Upper lobe of left lung (tissue), 6 donors: ENCODE measurements around the gene TRDMT1. TPM values are rescaled to one million over a fixed set of nuclear protein-coding genes. Genes with fewer than 3 reads are reported as not detected.
"Not testable (repeated sequence)": the region's sequence is repeated elsewhere in the genome, so short reads cannot be mapped to it uniquely, and the experiment has no call there.

Experiments used
- ATAC-seq, 2 donors: fragments of 200-7000 bp; cut with Tn5 transposase; one replicate each; pipeline ENCODE4 v1.9.1; 2022; ENCODE audit warnings: mild to moderate bottlenecking in 2 of 2, moderate library complexity in 2 of 2; ENCODE audit not compliant: low FRiP score in 2 of 2
- DNase-seq, 2 donors: peaks; one replicate each; pipeline ENCODE4 v3.0.0-alpha.2; 2019 to 2020
- H3K27ac ChIP-seq, 4 donors: fragments of 200-600 bp; sonication (generic); one replicate each; pipeline ENCODE4 v1.5.1; 2016 to 2019
- H3K27me3 ChIP-seq, 4 donors: fragments of 200-600 bp; sonication (generic); one replicate each; pipeline ENCODE4 v1.5.1; 2017 to 2019
- H3K36me3 ChIP-seq, 4 donors: fragments of 200-600 bp; sonication (generic); one replicate each; pipeline ENCODE4 v1.5.1; 2016 to 2019
- H3K4me1 ChIP-seq, 4 donors: fragments of 200-600 bp; sonication (generic); one replicate each; pipeline ENCODE4 v1.5.1; 2018 to 2019
- H3K4me3 ChIP-seq, 4 donors: fragments of 200-600 bp; sonication (generic); one replicate each; pipeline ENCODE4 v1.5.1; 2017 to 2019; ENCODE audit warnings: mild to moderate bottlenecking in 2 of 4, moderate library complexity in 1 of 4
- H3K9me3 ChIP-seq, 4 donors: fragments of 200-600 bp; sonication (generic); one replicate each; pipeline ENCODE4 v1.5.1; 2018 to 2019
- CTCF ChIP-seq, 6 experiments: fragments of 450-650 bp in 4 of 6; fragments of 200-600 bp in 2 of 6; sonication (generic) in 2 of 6; IDR thresholded peaks; one replicate each; pipeline ENCODE4 v1.5.1; 2016 to 2019; ENCODE audit warnings: antibody characterized with exemption in 6 of 6
- EP300 ChIP-seq, 4 donors: sonication (generic); formaldehyde crosslinking; IDR thresholded peaks; one replicate each; pipeline ENCODE4 v1.5.1; 2017; ENCODE audit warnings: antibody characterized with exemption in 4 of 4, control low read depth in 2 of 4
- POLR2A ChIP-seq, 4 donors: fragments of 450-650 bp; IDR thresholded peaks; one replicate each; pipeline ENCODE4 v1.5.1; 2016 to 2017; ENCODE audit warnings: antibody characterized with exemption in 4 of 4, mild to moderate bottlenecking in 2 of 4
- POLR2AphosphoS5 ChIP-seq, 2 donors: sonication (generic); formaldehyde crosslinking; IDR thresholded peaks; one replicate each; pipeline ENCODE4 v1.5.1; 2017; ENCODE audit warnings: antibody characterized with exemption in 2 of 2
- WGBS, 2 donors: methylation state at CpG; one replicate each; pipeline ENCODE4 v1.1.5; 2017 to 2018; 5-methylcytosine and 5-hydroxymethylcytosine counted together
- total RNA-seq, 6 donors: library from RNA; depleted of rRNA in 4 of 6; stranded (reverse); fragments of >200 nt in 4 of 6; gene quantifications; one replicate each; pipeline versions ENCODE4 v1.1.0 to v1.2.1, GENCODE V29; 2016 to 2021
- donor health status: DM: no; HTN: no; CAD: no; lungs with moderate emphysema.
- donor health status: DM: no; HTN: yes; CAD: no; lungs with severe emphysema.

Gene TRDMT1
- total RNA-seq, 6 donors from 2014 or later: 5.8 to 22.0 (median 7.4) TPM

GRCh38 chr10:17120694-17121093, 80.8 kb downstream of the TRDMT1 start:
- Histone ChIP-seq H3K27me3 (no peaks in the 10 kb centered on the region), H3K9me3 (no peaks in the 10 kb centered on the region), H3K27ac (no peak overlapping the region), H3K36me3 (no peaks in the 10 kb centered on the region), H3K4me1 (peaks cover 0 to 3% (median 0%) of the 10 kb centered on the region in 4 donors), H3K4me3 (no peak overlapping the region)
- 57 to 72% methylated on average over 3 of the region's 3 CpGs for WGBS, 2 donors
- DNase-seq: no peak
- ATAC-seq: no peak
- TF ChIP-seq POLR2AphosphoS5 (IDR thresholded peaks at IDR 0.05) (no peak), POLR2A (IDR thresholded peaks at IDR 0.05) (no peak), CTCF (IDR thresholded peaks at IDR 0.05) (no peak), EP300 (IDR thresholded peaks at IDR 0.05) (no peak)

GRCh38 chr10:17119845-17120244, 81.6 kb downstream of the TRDMT1 start:
- peaks cover 0 to 3% (median 0%) of the 10 kb centered on the region in 4 donors for H3K4me1 ChIP-seq
- H3K27ac ChIP-seq: no peak overlapping the region
- no peak for TF ChIP-seq CTCF (IDR thresholded peaks at IDR 0.05)
- TF ChIP-seq POLR2AphosphoS5 (IDR thresholded peaks at IDR 0.05): no peak
- no peak for TF ChIP-seq POLR2A (IDR thresholded peaks at IDR 0.05)
- no peak for TF ChIP-seq EP300 (IDR thresholded peaks at IDR 0.05)
- H3K4me3 ChIP-seq: no peak overlapping the region
- ATAC-seq (no peak), DNase-seq (no peak)
- no peaks in the 10 kb centered on the region for H3K27me3 ChIP-seq
- 77 to 86% methylated on average over 3 of the region's 3 CpGs for WGBS, 2 donors
- H3K9me3 ChIP-seq: no peaks in the 10 kb centered on the region
- no peaks in the 10 kb centered on the region for H3K36me3 ChIP-seq

- H3K4me1 ChIP-seq: peaks cover 0 to 3% (median 0%) of the 10 kb centered on the region in 4 donors
- H3K4me3 ChIP-seq: no peak overlapping the region
- no peak for DNase-seq
- H3K27me3 ChIP-seq: no peaks in the 10 kb centered on the region
- no peak overlapping the region for H3K27ac ChIP-seq
- H3K9me3 ChIP-seq: no peaks in the 10 kb centered on the region
- no peaks in the 10 kb centered on the region for H3K36me3 ChIP-seq
- no peak for ATAC-seq
- WGBS, 2 donors: 83 to 92% methylated on average over 5 of the region's 5 CpGs
- TF ChIP-seq POLR2AphosphoS5 (IDR thresholded peaks at IDR 0.05) (no peak), CTCF (IDR thresholded peaks at IDR 0.05) (no peak), POLR2A (IDR thresholded peaks at IDR 0.05) (no peak), EP300 (IDR thresholded peaks at IDR 0.05) (no peak)
Measured at GRCh38 chr10:17116193-17116592, 85.3 kb downstream of the TRDMT1 start.

- DNase-seq: no peak
- 86 to 89% methylated on average over 5 of the region's 5 CpGs for WGBS, 2 donors
- H3K36me3 ChIP-seq: no peaks in the 10 kb centered on the region
- TF ChIP-seq CTCF (IDR thresholded peaks at IDR 0.05) (no peak), POLR2A (IDR thresholded peaks at IDR 0.05) (no peak), POLR2AphosphoS5 (IDR thresholded peaks at IDR 0.05) (no peak), EP300 (IDR thresholded peaks at IDR 0.05) (no peak)
- peaks cover 0 to 3% (median 0%) of the 10 kb centered on the region in 4 donors for H3K4me1 ChIP-seq
- H3K4me3 ChIP-seq: no peak overlapping the region
- H3K27ac ChIP-seq: no peak overlapping the region
- H3K9me3 ChIP-seq: no peaks in the 10 kb centered on the region
- no peaks in the 10 kb centered on the region for H3K27me3 ChIP-seq
- ATAC-seq: no peak
Measured at GRCh38 chr10:17115683-17116082, 85.8 kb downstream of the TRDMT1 start.

- 91 to 95% methylated on average over 13 of the region's 13 CpGs for WGBS, 2 donors
- not testable (repeated sequence) for H3K4me3 ChIP-seq, ATAC-seq, H3K36me3 ChIP-seq, H3K27ac ChIP-seq, H3K4me1 ChIP-seq, H3K9me3 ChIP-seq, H3K27me3 ChIP-seq
- DNase-seq: peak in 1 of 2 donors; percentile 33
Measured at GRCh38 chr10:17114878-17115444, 86.5 kb downstream of the TRDMT1 start.
